Testis (tissue), 2 donors: ENCODE data around the gene SLC22A2.

Experiments
- POLR2A ChIP-seq: fragments of 450-650 bp; IDR thresholded peaks from one replicate; pipeline ENCODE4 v1.6.1; 2017; ENCODE audit warnings: antibody characterized with exemption, mild to moderate bottlenecking, moderate library complexity
- TF ChIP-seq, protein P1 (sequence below), 3 experiments: fragments of 450-650 bp in 2 of 3; fragments of 200-600 bp in 1 of 3; sonication (generic) in 1 of 3; IDR thresholded peaks; one replicate each; pipeline ENCODE4 v1.5.1; 2016 to 2019; ENCODE audit warnings: antibody characterized with exemption in 3 of 3, mild to moderate bottlenecking in 2 of 3, moderate library complexity in 1 of 3

DNA sequence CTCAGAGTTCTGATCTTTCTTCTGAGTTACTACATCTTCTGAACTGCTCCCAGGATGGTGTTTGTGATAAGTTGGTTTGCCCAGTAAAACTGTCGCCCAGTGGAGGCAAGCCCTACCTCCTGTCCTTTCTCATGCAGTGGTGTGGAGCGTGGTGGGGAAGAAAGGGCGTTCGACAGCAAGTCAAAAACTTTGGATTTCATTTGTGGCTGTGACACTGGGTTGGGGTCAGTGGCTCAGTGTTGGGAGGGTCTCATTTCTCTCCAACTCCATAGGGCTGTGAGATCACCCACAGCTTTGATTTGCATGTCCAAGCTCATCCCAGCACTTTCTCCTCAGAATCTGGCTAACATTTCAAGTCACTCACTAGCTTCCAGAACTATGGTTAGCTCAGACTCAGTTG lies 17.5 kb upstream of the SLC22A2 start:
- TF ChIP-seq POLR2A = no peak
- TF ChIP-seq, protein P1, sequence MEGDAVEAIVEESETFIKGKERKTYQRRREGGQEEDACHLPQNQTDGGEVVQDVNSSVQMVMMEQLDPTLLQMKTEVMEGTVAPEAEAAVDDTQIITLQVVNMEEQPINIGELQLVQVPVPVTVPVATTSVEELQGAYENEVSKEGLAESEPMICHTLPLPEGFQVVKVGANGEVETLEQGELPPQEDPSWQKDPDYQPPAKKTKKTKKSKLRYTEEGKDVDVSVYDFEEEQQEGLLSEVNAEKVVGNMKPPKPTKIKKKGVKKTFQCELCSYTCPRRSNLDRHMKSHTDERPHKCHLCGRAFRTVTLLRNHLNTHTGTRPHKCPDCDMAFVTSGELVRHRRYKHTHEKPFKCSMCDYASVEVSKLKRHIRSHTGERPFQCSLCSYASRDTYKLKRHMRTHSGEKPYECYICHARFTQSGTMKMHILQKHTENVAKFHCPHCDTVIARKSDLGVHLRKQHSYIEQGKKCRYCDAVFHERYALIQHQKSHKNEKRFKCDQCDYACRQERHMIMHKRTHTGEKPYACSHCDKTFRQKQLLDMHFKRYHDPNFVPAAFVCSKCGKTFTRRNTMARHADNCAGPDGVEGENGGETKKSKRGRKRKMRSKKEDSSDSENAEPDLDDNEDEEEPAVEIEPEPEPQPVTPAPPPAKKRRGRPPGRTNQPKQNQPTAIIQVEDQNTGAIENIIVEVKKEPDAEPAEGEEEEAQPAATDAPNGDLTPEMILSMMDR (IDR thresholded peaks at IDR 0.05) = no peak
